HEK293 (cell line): Measurements from ENCODE around the gene REC8.

Source experiments
- REPIN1 ChIP-seq: fragments of 450-650 bp; formaldehyde crosslinking; IDR thresholded peaks from 2 replicates; pipeline ENCODE4 v1.5.1; 2017; ENCODE audit warnings: missing biosample characterization, missing genetic modification characterization, low read depth
- ZNF121 ChIP-seq: fragments of 450-650 bp; formaldehyde crosslinking; IDR thresholded peaks from 2 replicates; pipeline ENCODE4 v1.5.1; 2016; ENCODE audit warnings: missing biosample characterization, missing genetic modification characterization
- ZNF366 ChIP-seq: fragments of 450-650 bp; formaldehyde crosslinking; conservative IDR thresholded peaks from 2 replicates; pipeline ENCODE4 v1.5.1; 2016; ENCODE audit warnings: missing biosample characterization, missing genetic modification characterization
- TF ChIP-seq, protein P1 (sequence below): fragments of 450-650 bp; formaldehyde crosslinking; IDR thresholded peaks from 2 replicates; pipeline ENCODE4 v1.5.1; 2016; ENCODE audit warnings: missing biosample characterization, missing genetic modification characterization
- TF ChIP-seq, protein P2 (sequence below): fragments of 450-650 bp; formaldehyde crosslinking; IDR thresholded peaks from 2 replicates; pipeline ENCODE4 v1.5.1; 2016; ENCODE audit warnings: missing biosample characterization, missing genetic modification characterization, low read depth
- TF ChIP-seq, protein P3 (sequence below): fragments of 450-650 bp; formaldehyde crosslinking; IDR thresholded peaks from 2 replicates; pipeline ENCODE4 v1.5.1; 2016; ENCODE audit warnings: missing biosample characterization, missing genetic modification characterization
- TF ChIP-seq, protein P4 (sequence below): fragments of 450-650 bp; formaldehyde crosslinking; IDR thresholded peaks from 2 replicates; pipeline ENCODE4 v1.5.1; 2016; ENCODE audit warnings: missing biosample characterization, missing genetic modification characterization, low read depth

DNA sequence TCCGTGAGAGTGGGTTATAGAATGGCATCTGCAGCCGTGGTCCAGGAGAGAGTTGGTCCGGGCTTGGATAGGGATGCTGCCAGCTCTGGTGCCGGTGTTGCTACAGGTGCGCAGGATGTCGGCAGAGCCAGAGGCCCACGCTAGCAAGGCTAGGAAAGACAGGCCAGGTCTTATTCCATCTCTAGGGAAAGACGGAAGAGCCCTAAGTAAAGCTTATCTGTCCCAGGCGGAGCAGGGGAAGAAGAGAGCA is 36.4 kb upstream of the REC8 start:
- TF ChIP-seq ZNF366 (tag by site-specific recombination) = peak; percentile 81
- TF ChIP-seq ZNF121 (tag by site-specific recombination) = no peak
- TF ChIP-seq, protein P1, sequence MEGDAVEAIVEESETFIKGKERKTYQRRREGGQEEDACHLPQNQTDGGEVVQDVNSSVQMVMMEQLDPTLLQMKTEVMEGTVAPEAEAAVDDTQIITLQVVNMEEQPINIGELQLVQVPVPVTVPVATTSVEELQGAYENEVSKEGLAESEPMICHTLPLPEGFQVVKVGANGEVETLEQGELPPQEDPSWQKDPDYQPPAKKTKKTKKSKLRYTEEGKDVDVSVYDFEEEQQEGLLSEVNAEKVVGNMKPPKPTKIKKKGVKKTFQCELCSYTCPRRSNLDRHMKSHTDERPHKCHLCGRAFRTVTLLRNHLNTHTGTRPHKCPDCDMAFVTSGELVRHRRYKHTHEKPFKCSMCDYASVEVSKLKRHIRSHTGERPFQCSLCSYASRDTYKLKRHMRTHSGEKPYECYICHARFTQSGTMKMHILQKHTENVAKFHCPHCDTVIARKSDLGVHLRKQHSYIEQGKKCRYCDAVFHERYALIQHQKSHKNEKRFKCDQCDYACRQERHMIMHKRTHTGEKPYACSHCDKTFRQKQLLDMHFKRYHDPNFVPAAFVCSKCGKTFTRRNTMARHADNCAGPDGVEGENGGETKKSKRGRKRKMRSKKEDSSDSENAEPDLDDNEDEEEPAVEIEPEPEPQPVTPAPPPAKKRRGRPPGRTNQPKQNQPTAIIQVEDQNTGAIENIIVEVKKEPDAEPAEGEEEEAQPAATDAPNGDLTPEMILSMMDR (tag by site-specific recombination) = no peak
- TF ChIP-seq, protein P2, sequence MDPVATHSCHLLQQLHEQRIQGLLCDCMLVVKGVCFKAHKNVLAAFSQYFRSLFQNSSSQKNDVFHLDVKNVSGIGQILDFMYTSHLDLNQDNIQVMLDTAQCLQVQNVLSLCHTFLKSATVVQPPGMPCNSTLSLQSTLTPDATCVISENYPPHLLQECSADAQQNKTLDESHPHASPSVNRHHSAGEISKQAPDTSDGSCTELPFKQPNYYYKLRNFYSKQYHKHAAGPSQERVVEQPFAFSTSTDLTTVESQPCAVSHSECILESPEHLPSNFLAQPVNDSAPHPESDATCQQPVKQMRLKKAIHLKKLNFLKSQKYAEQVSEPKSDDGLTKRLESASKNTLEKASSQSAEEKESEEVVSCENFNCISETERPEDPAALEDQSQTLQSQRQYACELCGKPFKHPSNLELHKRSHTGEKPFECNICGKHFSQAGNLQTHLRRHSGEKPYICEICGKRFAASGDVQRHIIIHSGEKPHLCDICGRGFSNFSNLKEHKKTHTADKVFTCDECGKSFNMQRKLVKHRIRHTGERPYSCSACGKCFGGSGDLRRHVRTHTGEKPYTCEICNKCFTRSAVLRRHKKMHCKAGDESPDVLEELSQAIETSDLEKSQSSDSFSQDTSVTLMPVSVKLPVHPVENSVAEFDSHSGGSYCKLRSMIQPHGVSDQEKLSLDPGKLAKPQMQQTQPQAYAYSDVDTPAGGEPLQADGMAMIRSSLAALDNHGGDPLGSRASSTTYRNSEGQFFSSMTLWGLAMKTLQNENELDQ = no peak
- TF ChIP-seq, protein P3, sequence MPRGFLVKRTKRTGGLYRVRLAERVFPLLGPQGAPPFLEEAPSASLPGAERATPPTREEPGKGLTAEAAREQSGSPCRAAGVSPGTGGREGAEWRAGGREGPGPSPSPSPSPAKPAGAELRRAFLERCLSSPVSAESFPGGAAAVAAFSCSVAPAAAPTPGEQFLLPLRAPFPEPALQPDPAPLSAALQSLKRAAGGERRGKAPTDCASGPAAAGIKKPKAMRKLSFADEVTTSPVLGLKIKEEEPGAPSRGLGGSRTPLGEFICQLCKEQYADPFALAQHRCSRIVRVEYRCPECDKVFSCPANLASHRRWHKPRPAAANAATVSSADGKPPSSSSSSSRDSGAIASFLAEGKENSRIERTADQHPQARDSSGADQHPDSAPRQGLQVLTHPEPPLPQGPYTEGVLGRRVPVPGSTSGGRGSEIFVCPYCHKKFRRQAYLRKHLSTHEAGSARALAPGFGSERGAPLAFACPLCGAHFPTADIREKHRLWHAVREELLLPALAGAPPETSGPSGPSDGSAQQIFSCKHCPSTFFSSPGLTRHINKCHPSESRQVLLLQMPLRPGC (tag by site-specific recombination) = no peak
- TF ChIP-seq REPIN1 = no peak
- TF ChIP-seq, protein P4, sequence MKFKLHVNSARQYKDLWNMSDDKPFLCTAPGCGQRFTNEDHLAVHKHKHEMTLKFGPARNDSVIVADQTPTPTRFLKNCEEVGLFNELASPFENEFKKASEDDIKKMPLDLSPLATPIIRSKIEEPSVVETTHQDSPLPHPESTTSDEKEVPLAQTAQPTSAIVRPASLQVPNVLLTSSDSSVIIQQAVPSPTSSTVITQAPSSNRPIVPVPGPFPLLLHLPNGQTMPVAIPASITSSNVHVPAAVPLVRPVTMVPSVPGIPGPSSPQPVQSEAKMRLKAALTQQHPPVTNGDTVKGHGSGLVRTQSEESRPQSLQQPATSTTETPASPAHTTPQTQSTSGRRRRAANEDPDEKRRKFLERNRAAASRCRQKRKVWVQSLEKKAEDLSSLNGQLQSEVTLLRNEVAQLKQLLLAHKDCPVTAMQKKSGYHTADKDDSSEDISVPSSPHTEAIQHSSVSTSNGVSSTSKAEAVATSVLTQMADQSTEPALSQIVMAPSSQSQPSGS (tag by site-specific recombination) = no peak
